ENCODE results near the gene SETX.

The SETX gene

DNA sequence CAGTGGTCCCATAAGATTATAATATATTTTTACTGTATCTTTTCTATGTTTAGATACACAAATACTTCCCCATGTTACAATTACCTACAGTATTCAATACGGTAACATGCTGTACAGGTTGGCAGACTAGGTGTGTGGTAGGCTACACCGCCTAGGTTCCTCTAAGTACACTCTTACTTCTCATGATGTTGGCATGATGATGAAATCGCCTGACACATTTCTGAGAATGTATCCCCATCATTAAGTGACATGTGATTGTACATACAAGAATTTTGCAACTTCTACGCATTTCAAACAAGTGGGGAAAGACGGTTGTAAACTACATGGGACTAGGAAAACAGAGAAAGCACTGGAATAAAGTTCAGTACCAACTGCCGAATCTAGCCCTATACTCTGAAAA, 53.3 kb downstream of the SETX start:
- no peak overlapping the region for H3K9ac ChIP-seq (ENCODE audit: low read length)
- no peak overlapping the region for H3K27ac ChIP-seq (ENCODE audit: low read length)
- H4K20me1 ChIP-seq (ENCODE audit: insufficient read depth, low read length), result 0 out of 2 replicates have a peak, but pooled peaks cover 14% of the 10 kb centered on the region

DNA sequence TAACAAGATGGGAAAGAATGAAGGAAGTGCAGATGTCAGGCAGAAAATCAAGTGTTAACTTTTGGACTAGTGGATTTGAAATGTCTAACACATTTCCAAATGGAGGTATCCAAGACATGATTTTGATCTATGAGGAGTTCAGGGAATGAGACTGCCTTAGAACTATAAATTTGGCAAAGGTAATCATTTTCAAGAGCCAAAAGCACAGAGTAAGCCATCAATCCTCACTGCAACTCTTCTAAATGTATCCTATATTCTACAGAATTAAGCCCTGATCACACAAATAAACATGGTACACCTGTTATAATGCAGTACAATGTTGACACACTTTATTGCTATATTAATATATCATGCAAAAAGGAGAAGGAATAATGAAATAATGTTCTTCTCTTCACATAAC, 55.6 kb downstream of the SETX start:
- H3K27me3 ChIP-seq (ENCODE audit: low read depth, low read length), result no peaks in the 10 kb centered on the region
- no peaks in the 10 kb centered on the region for H3K4me1 ChIP-seq (ENCODE audit: low read length)
- H3K4me3 ChIP-seq (ENCODE audit: low read length), result no peak overlapping the region
- H3K79me2 ChIP-seq (ENCODE audit: low read length), result peaks cover 4% of the 10 kb centered on the region
- no peak overlapping the region for H3K27ac ChIP-seq (ENCODE audit: low read length)
- H3K9ac ChIP-seq (ENCODE audit: low read length), result no peak overlapping the region
- no peak overlapping the region for H3K4me2 ChIP-seq (ENCODE audit: low read length)
- TF ChIP-seq, protein P1, sequence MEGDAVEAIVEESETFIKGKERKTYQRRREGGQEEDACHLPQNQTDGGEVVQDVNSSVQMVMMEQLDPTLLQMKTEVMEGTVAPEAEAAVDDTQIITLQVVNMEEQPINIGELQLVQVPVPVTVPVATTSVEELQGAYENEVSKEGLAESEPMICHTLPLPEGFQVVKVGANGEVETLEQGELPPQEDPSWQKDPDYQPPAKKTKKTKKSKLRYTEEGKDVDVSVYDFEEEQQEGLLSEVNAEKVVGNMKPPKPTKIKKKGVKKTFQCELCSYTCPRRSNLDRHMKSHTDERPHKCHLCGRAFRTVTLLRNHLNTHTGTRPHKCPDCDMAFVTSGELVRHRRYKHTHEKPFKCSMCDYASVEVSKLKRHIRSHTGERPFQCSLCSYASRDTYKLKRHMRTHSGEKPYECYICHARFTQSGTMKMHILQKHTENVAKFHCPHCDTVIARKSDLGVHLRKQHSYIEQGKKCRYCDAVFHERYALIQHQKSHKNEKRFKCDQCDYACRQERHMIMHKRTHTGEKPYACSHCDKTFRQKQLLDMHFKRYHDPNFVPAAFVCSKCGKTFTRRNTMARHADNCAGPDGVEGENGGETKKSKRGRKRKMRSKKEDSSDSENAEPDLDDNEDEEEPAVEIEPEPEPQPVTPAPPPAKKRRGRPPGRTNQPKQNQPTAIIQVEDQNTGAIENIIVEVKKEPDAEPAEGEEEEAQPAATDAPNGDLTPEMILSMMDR (IDR thresholded peaks at IDR 0.05; ENCODE audit: low read depth, low read length), result no peak
- no peak for TF ChIP-seq EZH2phosphoT487 (IDR thresholded peaks at IDR 0.05; ENCODE audit: low read depth)
- H3K36me3 ChIP-seq (replicated peaks; ENCODE audit: low read depth, low read length), result peaks cover 62% of the 10 kb centered on the region
- no peak overlapping the region for H2AFZ ChIP-seq (ENCODE audit: low read depth, low read length)
- peaks cover 5% of the 10 kb centered on the region; the same call in 1 of the 2 replicates for H4K20me1 ChIP-seq (ENCODE audit: insufficient read depth, low read length)
- H3K9me3 ChIP-seq (ENCODE audit: insufficient read depth, low read length), result no peaks in the 10 kb centered on the region

More for the DNA sequence above, 53.3 kb downstream of the SETX start:
- H3K4me2 ChIP-seq (ENCODE audit: low read length), result no peak overlapping the region
- H3K36me3 ChIP-seq (replicated peaks; ENCODE audit: low read depth, low read length), result peaks cover 50% of the 10 kb centered on the region
- H3K27me3 ChIP-seq (ENCODE audit: low read depth, low read length), result no peaks in the 10 kb centered on the region
- H2AFZ ChIP-seq (ENCODE audit: low read depth, low read length), result no peak overlapping the region
- TF ChIP-seq, protein P1 (IDR thresholded peaks at IDR 0.05; ENCODE audit: low read depth, low read length), result no peak
- no peak for TF ChIP-seq EZH2phosphoT487 (IDR thresholded peaks at IDR 0.05; ENCODE audit: low read depth)
- peaks cover 4% of the 10 kb centered on the region for H3K79me2 ChIP-seq (ENCODE audit: low read length)
- H3K4me3 ChIP-seq (ENCODE audit: low read length), result no peak overlapping the region
- H3K9me3 ChIP-seq (ENCODE audit: insufficient read depth, low read length), result no peaks in the 10 kb centered on the region
- no peaks in the 10 kb centered on the region for H3K4me1 ChIP-seq (ENCODE audit: low read length)

DNA sequence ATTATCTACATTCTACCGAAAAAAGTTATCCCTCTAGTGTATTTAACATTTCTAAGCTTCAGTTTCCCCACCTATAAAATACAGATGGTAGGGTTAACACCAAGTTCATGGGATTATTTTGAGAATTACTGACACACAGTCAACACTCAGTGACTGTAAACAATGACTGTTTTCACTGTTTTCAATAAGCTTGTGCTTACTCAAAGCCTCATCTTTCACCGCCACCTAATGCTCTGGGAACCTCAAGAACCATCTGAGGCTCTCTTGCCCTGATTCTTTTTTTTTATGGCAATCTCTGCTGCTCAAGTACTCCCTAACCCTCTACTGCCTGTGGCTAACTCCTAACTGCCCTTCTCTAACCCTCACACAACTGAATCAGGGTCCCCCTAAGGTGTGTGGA, 59.6 kb downstream of the SETX start:
- Histone ChIP-seq H3K4me3 (ENCODE audit: low read length) (no peak overlapping the region), H3K9me3 (ENCODE audit: insufficient read depth, low read length) (no peaks in the 10 kb centered on the region), H3K27me3 (ENCODE audit: low read depth, low read length) (no peaks in the 10 kb centered on the region), H3K4me1 (ENCODE audit: low read length) (no peaks in the 10 kb centered on the region), H3K9ac (ENCODE audit: low read length) (no peak overlapping the region), H3K79me2 (ENCODE audit: low read length) (no peaks in the 10 kb centered on the region), H2AFZ (ENCODE audit: low read depth, low read length) (no peak overlapping the region), H3K36me3 (replicated peaks; ENCODE audit: low read depth, low read length) (peaks cover 68% of the 10 kb centered on the region), H4K20me1 (ENCODE audit: insufficient read depth, low read length) (peaks cover 5% of the 10 kb centered on the region; the same call in 1 of the 2 replicates), H3K4me2 (ENCODE audit: low read length) (no peak overlapping the region), H3K27ac (ENCODE audit: low read length) (no peak overlapping the region)
- TF ChIP-seq EZH2phosphoT487 (IDR thresholded peaks at IDR 0.05; ENCODE audit: low read depth), result no peak
- TF ChIP-seq, protein P1 (IDR thresholded peaks at IDR 0.05; ENCODE audit: low read depth, low read length), result no peak

DNA sequence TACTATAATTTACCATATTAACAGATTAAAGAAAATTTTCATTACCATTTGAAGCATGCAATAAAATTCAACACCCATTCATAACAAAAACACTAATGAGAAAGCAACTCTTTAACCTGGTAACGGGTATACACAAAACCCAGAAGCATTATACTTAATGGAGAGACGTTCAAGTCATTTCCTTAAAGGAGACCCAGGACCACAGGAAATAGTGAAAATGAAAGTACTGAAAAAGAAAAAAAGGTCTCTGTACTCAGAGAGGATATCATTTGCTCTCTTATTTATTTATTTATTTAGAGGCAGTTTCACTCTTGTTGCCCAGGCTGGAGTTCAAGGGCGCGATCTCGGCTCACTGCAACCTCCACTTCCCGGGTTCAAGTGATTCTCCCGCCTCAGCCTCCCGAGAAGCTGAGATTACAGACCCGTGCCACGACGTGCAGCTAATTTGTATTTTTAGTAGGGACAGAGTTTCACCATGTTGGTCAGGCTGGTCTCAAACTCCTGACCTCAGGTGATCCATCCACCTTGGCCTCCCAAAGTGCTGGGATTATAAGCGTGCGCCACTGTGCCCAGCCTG, 61.6 kb downstream of the SETX start:
- H3K27me3 ChIP-seq (ENCODE audit: low read depth, low read length), result no peaks in the 10 kb centered on the region
- no peak overlapping the region for H3K9ac ChIP-seq (ENCODE audit: low read length)
- no peak overlapping the region for H3K27ac ChIP-seq (ENCODE audit: low read length)
- no peak overlapping the region for H3K4me3 ChIP-seq (ENCODE audit: low read length)
- H4K20me1 ChIP-seq (ENCODE audit: insufficient read depth, low read length), result peaks cover 5% of the 10 kb centered on the region; the same call in 1 of the 2 replicates
- H3K4me2 ChIP-seq (ENCODE audit: low read length), result no peak overlapping the region
- TF ChIP-seq EZH2phosphoT487 (IDR thresholded peaks at IDR 0.05; ENCODE audit: low read depth), result no peak
- TF ChIP-seq, protein P1 (IDR thresholded peaks at IDR 0.05; ENCODE audit: low read depth, low read length), result no peak
- no peak overlapping the region for H2AFZ ChIP-seq (ENCODE audit: low read depth, low read length)
- H3K36me3 ChIP-seq (replicated peaks; ENCODE audit: low read depth, low read length), result peaks cover 51% of the 10 kb centered on the region
- H3K4me1 ChIP-seq (ENCODE audit: low read length), result no peaks in the 10 kb centered on the region
- H3K9me3 ChIP-seq (ENCODE audit: insufficient read depth, low read length), result no peaks in the 10 kb centered on the region
- H3K79me2 ChIP-seq (ENCODE audit: low read length), result no peaks in the 10 kb centered on the region

All from OCI-LY3 (cell line).